Nephron (organoid): ENCODE results near the gene DMBX1.

Source experiments
- H3K27ac Mint-ChIP-seq, 3 experiments: 2 replicates each; pipeline ENCODE4 v1.8.0; 2020; ENCODE audit warnings: mixed read lengths in 3 of 3, mild to moderate bottlenecking in 2 of 3, moderate library complexity in 1 of 3
- H3K27me3 Mint-ChIP-seq: 2 replicates; pipeline ENCODE4 v1.8.0; 2021; ENCODE audit warnings: low read depth, mild to moderate bottlenecking, moderate library complexity, mixed read lengths
- H3K36me3 Mint-ChIP-seq: 2 replicates; pipeline ENCODE4 v1.8.0; 2020; ENCODE audit warnings: low read depth, mixed read lengths
- H3K4me1 Mint-ChIP-seq: 2 replicates; pipeline ENCODE4 v1.8.0; 2020; ENCODE audit warnings: mixed read lengths
- H3K4me3 Mint-ChIP-seq, 3 experiments: 2 replicates each; pipeline ENCODE4 v1.8.0; 2020; ENCODE audit warnings: mild to moderate bottlenecking in 3 of 3, mixed read lengths in 3 of 3, moderate library complexity in 2 of 3
- H3K9me3 Mint-ChIP-seq: 2 replicates; pipeline ENCODE4 v1.8.0; 2020; ENCODE audit warnings: mixed read lengths
- TF ChIP-seq, protein P1 (sequence below), 3 experiments: fragments of 200-600 bp; sonication (generic); IDR thresholded peaks; one replicate each; pipeline ENCODE4 v1.5.0; 2021; ENCODE audit warnings: antibody characterized with exemption in 3 of 3; ENCODE audit not compliant: unreplicated experiment in 3 of 3

Gene DMBX1

DNA sequence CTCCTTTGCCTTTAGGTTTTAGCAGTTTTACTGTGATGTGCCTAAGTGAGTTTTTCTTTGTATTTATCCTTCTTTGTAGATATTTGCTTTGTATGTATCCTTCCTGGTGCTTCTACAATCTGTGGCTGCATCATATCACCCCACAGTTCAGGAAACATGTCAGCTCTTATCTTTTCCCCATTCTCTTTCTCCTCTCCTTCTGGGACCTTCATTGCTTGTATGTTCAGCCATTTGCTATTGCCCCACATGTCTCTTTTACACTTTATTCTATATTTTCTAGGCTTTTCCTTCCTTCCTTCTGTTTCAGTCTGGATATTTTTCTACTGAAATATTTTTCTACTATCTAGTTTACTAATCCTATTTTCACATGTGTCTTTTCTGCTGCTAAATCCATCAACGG is 46.9 kb downstream of the DMBX1 start:
- H3K27me3 Mint-ChIP-seq: peaks cover 77% of the 10 kb centered on the region
- H3K27ac Mint-ChIP-seq: no peak overlapping the region
- TF ChIP-seq, protein P1, sequence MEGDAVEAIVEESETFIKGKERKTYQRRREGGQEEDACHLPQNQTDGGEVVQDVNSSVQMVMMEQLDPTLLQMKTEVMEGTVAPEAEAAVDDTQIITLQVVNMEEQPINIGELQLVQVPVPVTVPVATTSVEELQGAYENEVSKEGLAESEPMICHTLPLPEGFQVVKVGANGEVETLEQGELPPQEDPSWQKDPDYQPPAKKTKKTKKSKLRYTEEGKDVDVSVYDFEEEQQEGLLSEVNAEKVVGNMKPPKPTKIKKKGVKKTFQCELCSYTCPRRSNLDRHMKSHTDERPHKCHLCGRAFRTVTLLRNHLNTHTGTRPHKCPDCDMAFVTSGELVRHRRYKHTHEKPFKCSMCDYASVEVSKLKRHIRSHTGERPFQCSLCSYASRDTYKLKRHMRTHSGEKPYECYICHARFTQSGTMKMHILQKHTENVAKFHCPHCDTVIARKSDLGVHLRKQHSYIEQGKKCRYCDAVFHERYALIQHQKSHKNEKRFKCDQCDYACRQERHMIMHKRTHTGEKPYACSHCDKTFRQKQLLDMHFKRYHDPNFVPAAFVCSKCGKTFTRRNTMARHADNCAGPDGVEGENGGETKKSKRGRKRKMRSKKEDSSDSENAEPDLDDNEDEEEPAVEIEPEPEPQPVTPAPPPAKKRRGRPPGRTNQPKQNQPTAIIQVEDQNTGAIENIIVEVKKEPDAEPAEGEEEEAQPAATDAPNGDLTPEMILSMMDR (IDR thresholded peaks at IDR 0.05; ENCODE audit: unreplicated experiment in 3 of 3): no peak
- no peaks in the 10 kb centered on the region for H3K4me1 Mint-ChIP-seq
- H3K4me3 Mint-ChIP-seq: no peak overlapping the region
- no peaks in the 10 kb centered on the region for H3K36me3 Mint-ChIP-seq
- peaks cover 13% of the 10 kb centered on the region for H3K9me3 Mint-ChIP-seq

DNA sequence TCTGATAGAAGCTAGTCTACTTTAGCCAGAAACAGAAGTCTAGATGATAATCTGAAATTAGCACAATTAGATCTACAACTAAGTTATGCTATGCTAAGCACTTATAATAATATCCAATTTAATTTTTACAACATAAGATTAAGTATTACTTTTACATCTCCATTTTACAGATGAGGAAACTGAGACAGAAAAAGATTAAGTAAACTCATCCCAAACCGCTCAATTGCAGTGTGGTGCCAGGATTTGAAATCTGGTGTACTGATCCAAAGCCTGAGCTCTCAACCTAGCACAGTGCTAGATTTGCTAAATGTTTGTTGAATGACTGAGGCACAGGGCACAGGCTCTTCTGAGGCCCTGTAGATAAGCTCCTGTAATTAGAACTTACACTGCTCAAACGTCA is 48.0 kb downstream of the DMBX1 start:
- Mint-ChIP-seq H3K36me3 (no peaks in the 10 kb centered on the region), H3K4me1 (no peaks in the 10 kb centered on the region), H3K27me3 (peaks cover 75% of the 10 kb centered on the region), H3K4me3 (no peak overlapping the region), H3K9me3 (peaks cover 13% of the 10 kb centered on the region), H3K27ac (no peak overlapping the region)
- TF ChIP-seq, protein P1 (IDR thresholded peaks at IDR 0.05; ENCODE audit: unreplicated experiment in 3 of 3): no peak

DNA sequence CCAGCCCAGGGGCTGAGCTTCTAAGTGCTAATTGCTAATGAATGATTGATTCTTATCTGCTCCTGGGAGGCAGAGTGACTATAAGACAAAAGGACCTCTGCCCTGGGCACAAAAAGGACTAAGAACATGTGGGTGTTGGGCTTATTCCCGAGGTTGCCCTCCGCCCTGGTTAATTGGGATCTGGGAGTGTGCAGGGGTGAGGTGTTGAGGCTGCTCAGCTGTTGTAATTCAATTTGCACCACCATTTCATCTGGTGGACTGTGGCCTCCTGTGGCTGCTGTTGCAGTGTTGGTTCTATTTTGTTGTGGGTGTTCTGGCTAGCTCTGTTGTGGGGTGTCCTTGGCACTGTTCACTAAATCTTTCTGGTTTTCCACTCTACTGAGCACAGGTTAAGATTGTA is 48.5 kb downstream of the DMBX1 start:
- Mint-ChIP-seq H3K4me1 (no peaks in the 10 kb centered on the region), H3K9me3 (peaks cover 13% of the 10 kb centered on the region), H3K36me3 (no peaks in the 10 kb centered on the region), H3K27ac (no peak overlapping the region), H3K27me3 (peaks cover 80% of the 10 kb centered on the region), H3K4me3 (no peak overlapping the region)
- TF ChIP-seq, protein P1 (IDR thresholded peaks at IDR 0.05; ENCODE audit: unreplicated experiment in 3 of 3): no peak
